ENCODE results near the gene RANBP3. TPM values are rescaled to one million over a fixed set of nuclear protein-coding genes. Genes with fewer than 3 reads are reported as not detected.

The RANBP3 gene
- total RNA-seq, 3 donors from 2014 or later (not counting 1 experiment from before 2014, with no cell fraction given), result 73.9 to 95.2 (median 89.7) TPM

DNA sequence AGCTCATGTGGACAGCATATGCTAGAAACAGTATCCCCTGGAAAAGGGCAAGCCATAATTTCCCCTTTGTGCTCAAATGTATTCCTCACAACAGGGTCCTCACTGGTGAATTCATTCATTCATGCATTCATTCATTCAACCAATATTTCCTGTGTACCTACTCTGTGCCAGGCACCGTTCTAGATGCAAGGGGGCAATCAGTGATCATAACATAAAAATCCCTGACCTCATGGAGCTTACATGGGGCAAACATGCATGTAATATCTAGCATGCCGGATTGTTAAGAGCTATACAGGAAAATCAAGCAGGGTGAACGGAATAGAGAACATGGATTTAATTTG lies 2.6 kb downstream of the RANBP3 start:
- H3K4me1 ChIP-seq (ENCODE audit: control insufficient read depth, insufficient read depth, low read length), result peaks cover 43% of the 10 kb centered on the region
- no peaks in the 10 kb centered on the region for H3K36me3 Mint-ChIP-seq
- intact Hi-C loops (cut with micrococcal nuclease), result loop anchor here (5.0 kb wide), 1 partner anchor 73 kb away; the partner anchor contains the start of genes NDUFA11 and VMAC
- H3K4me1 Mint-ChIP-seq, result peaks cover 65 to 66% of the 10 kb centered on the region in 2 donors
- 91% methylated on average over 3 of the region's 3 CpGs for WGBS (ENCODE audit: insufficient coverage)
- DNase-seq, result no peak
- no peaks in the 10 kb centered on the region for H3K27me3 Mint-ChIP-seq (ENCODE audit: low read depth in 2 of 2)
- H3K27ac ChIP-seq (ENCODE audit: low read length), result no peak overlapping the region
- peaks cover 11% of the 10 kb centered on the region for H3K36me3 ChIP-seq (ENCODE audit: control insufficient read depth, insufficient read depth, low read length)
- no peaks in the 10 kb centered on the region for H3K9me3 Mint-ChIP-seq
- H3K27me3 ChIP-seq (ENCODE audit: control insufficient read depth, insufficient read depth, low read length), result no peaks in the 10 kb centered on the region
- H3K27ac Mint-ChIP-seq, result peak overlapping the region; percentile 21 to 98
- TF ChIP-seq, protein P1, sequence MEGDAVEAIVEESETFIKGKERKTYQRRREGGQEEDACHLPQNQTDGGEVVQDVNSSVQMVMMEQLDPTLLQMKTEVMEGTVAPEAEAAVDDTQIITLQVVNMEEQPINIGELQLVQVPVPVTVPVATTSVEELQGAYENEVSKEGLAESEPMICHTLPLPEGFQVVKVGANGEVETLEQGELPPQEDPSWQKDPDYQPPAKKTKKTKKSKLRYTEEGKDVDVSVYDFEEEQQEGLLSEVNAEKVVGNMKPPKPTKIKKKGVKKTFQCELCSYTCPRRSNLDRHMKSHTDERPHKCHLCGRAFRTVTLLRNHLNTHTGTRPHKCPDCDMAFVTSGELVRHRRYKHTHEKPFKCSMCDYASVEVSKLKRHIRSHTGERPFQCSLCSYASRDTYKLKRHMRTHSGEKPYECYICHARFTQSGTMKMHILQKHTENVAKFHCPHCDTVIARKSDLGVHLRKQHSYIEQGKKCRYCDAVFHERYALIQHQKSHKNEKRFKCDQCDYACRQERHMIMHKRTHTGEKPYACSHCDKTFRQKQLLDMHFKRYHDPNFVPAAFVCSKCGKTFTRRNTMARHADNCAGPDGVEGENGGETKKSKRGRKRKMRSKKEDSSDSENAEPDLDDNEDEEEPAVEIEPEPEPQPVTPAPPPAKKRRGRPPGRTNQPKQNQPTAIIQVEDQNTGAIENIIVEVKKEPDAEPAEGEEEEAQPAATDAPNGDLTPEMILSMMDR (IDR thresholded peaks at IDR 0.05), result no peak
- H3K4me3 ChIP-seq (ENCODE audit: low read length), result no peak overlapping the region
- no peak for ATAC-seq
- peak overlapping the region; percentile 99 for H3K4me3 Mint-ChIP-seq
- no peaks in the 10 kb centered on the region for H3K9me3 ChIP-seq (ENCODE audit: control insufficient read depth, insufficient read depth, low read length)

DNA sequence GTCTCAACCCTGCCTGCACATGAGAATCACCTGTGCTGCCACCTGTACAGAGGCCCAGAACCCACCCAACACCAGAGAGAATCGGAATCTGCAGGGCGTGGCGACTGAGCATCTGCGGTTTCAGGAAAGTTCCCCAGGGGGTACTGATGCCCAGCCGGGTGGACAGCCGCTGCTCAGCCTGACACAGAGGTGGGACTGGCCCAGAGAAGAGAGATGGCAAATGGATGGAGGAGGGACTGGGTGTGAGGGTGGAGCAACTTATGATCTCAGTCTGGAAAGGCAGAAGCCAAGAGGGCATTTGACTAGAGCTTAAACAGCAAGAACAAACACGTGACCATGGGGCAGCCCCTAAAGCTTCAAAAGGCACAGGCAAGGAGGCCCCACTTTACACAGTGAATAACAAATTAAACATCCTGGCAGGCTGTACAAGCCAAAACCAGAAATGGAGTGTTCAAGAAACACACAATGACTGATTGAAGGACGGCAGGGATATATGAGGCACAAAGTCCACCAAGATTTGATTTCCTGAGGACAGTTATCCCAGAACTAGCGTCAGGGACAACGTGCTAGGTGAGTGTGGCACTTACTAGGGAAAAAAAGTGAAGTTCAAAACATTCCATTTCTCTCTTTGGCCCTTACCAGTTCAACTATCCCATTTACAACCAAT lies 3.1 kb downstream of the RANBP3 start:
- peaks cover 11% of the 10 kb centered on the region for H3K36me3 ChIP-seq (ENCODE audit: control insufficient read depth, insufficient read depth, low read length)
- intact Hi-C loops (cut with micrococcal nuclease), result loop anchor here (5.0 kb wide), 1 partner anchor 73 kb away; the partner anchor contains the start of genes NDUFA11 and VMAC
- H3K4me1 ChIP-seq (ENCODE audit: control insufficient read depth, insufficient read depth, low read length), result peaks cover 48% of the 10 kb centered on the region
- no peak overlapping the region for H3K27ac ChIP-seq (ENCODE audit: low read length)
- H3K4me3 ChIP-seq (ENCODE audit: low read length), result no peak overlapping the region
- no peaks in the 10 kb centered on the region for H3K9me3 ChIP-seq (ENCODE audit: control insufficient read depth, insufficient read depth, low read length)
- ATAC-seq (no peak), DNase-seq (peak in 1 of 2 donors; percentile 71)
- peak overlapping the region; percentile 62 for H3K4me3 Mint-ChIP-seq
- peak overlapping the region; percentile 21 to 64 for H3K27ac Mint-ChIP-seq
- no peaks in the 10 kb centered on the region for H3K27me3 ChIP-seq (ENCODE audit: control insufficient read depth, insufficient read depth, low read length)
- no peaks in the 10 kb centered on the region for H3K27me3 Mint-ChIP-seq (ENCODE audit: low read depth in 2 of 2)
- peaks cover 60 to 70% of the 10 kb centered on the region in 2 donors for H3K4me1 Mint-ChIP-seq
- H3K9me3 Mint-ChIP-seq, result no peaks in the 10 kb centered on the region
- whole genome bisulfite sequencing (ENCODE audit: insufficient coverage), result 85% methylated on average over 10 of the region's 10 CpGs
- TF ChIP-seq, protein P1 (IDR thresholded peaks at IDR 0.05), result no peak
- no peaks in the 10 kb centered on the region for H3K36me3 Mint-ChIP-seq

DNA sequence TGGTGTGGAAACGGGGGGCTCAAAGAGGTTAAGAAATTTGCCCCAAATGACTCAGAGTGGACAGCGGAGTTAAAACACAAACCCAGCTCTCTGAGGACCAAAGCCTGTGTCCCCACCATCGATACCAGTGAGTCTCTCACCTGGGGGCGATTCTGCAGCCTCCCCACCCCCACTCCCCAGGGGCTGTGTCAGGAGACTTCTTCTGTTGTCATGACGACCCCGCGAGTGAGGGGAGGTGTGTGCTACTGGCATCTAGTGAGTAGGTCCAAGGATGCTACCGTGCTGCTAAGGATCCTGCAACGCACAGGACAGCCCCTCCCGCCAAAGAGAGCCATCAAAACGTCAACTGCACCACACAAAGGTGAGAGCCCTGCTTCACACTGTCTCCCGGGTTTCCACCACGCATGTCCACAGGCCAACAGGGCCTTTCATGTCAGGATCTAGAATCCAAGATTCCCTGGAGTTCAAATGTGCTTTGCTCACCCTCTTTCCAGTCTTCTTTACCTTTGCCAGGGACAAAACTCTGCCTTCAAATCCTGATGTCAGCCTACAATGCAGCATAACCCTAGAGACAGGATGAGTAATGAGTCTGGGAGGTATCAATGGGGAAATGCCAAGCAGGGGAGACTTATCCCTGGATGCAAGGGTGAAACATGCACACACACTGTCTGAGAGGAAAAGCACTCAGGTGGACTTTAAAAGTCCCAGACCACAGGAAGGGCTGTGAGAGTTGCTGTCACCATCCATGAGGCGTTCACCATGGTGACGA lies 3.9 kb downstream of the RANBP3 start:
- Histone ChIP-seq H3K4me3 (ENCODE audit: low read length) (no peak overlapping the region), H3K9me3 (ENCODE audit: control insufficient read depth, insufficient read depth, low read length) (no peaks in the 10 kb centered on the region), H3K27ac (ENCODE audit: low read length) (no peak overlapping the region), H3K36me3 (ENCODE audit: control insufficient read depth, insufficient read depth, low read length) (peaks cover 11% of the 10 kb centered on the region), H3K4me1 (ENCODE audit: control insufficient read depth, insufficient read depth, low read length) (peaks cover 46% of the 10 kb centered on the region), H3K27me3 (ENCODE audit: control insufficient read depth, insufficient read depth, low read length) (no peaks in the 10 kb centered on the region)
- 88% methylated on average over 13 of the region's 15 CpGs for WGBS (ENCODE audit: insufficient coverage)
- no peaks in the 10 kb centered on the region for H3K27me3 Mint-ChIP-seq (ENCODE audit: low read depth in 2 of 2)
- H3K9me3 Mint-ChIP-seq, result no peaks in the 10 kb centered on the region
- intact Hi-C loops (cut with micrococcal nuclease), result no loop called here
- H3K4me1 Mint-ChIP-seq, result peaks cover 54 to 75% of the 10 kb centered on the region in 2 donors
- no peak for DNase-seq
- TF ChIP-seq, protein P1 (IDR thresholded peaks at IDR 0.05), result no peak
- no peaks in the 10 kb centered on the region for H3K36me3 Mint-ChIP-seq
- peak overlapping the region; percentile 31 for H3K4me3 Mint-ChIP-seq
- ATAC-seq, result no peak
- peak overlapping the region in 1 of 2 donors; percentile 64 for H3K27ac Mint-ChIP-seq

All from natural killer cell (primary cell).